GM13977 (cell line): ENCODE measurements around the gene GPSM1.

ENCODE experiments used
- DNase-seq: peaks from one replicate; pipeline ENCODE4 v3.0.0; 2012; ENCODE audit warnings: low spot score
- in situ Hi-C: fragments of 300-500 bp; cut with MboI; formaldehyde crosslinking; loops from one replicate; pipeline ENCODE4 v1.12.0; 2022; ENCODE audit warnings: low sequenced_read_pairs, low pct_unique_long_range_greater_than_20kb, mixed read lengths, inconsistent platforms; ENCODE audit not compliant: unreplicated experiment
- TF ChIP-seq, protein P1 (sequence below): IDR thresholded peaks from 2 replicates; pipeline ENCODE4 v1.5.1; 2012; ENCODE audit warnings: mild to moderate bottlenecking, control low read depth; ENCODE audit not compliant: insufficient read depth; ENCODE audit errors: extremely low read depth, missing control alignments

The GPSM1 gene

DNA sequence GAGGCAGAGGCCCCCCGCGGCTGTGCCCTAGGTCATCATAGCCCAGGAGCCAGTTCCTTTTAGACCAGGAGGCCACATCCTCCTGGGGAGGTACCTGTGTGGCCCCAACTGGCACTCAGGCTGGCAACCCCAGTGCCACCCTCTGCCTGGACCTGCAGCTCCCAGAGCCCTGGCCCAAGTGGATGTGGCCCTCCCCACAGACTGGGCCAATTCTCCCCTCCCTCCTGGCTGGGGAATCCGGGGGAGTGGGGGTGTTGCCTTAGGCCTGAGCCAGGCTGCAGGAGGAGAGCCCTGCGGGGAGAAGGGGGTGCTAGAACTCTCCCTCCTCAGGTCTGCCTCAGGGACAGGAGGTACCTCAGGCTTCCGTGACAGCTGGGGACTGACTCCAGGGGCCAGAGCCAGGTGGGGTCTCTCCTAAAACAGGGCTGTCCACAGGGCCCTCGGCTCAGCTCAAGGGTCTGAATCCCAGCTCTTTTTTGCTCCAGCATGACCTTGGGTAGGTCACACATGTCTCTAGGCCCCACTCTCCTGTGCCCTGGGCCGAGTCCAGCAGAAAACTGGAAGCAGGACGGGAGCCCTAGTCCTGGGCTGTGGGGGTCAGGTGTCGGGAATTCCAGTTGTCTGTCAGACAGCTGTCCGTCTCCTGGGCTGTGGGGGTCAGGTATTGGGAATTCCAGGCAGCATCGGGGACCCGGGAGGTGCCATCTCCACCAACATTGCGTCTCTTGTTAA is 26.6 kb downstream of the GPSM1 start:
- in situ Hi-C loops = no loop called here
- TF ChIP-seq, protein P1, sequence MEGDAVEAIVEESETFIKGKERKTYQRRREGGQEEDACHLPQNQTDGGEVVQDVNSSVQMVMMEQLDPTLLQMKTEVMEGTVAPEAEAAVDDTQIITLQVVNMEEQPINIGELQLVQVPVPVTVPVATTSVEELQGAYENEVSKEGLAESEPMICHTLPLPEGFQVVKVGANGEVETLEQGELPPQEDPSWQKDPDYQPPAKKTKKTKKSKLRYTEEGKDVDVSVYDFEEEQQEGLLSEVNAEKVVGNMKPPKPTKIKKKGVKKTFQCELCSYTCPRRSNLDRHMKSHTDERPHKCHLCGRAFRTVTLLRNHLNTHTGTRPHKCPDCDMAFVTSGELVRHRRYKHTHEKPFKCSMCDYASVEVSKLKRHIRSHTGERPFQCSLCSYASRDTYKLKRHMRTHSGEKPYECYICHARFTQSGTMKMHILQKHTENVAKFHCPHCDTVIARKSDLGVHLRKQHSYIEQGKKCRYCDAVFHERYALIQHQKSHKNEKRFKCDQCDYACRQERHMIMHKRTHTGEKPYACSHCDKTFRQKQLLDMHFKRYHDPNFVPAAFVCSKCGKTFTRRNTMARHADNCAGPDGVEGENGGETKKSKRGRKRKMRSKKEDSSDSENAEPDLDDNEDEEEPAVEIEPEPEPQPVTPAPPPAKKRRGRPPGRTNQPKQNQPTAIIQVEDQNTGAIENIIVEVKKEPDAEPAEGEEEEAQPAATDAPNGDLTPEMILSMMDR = no peak
- DNase-seq = no peak

DNA sequence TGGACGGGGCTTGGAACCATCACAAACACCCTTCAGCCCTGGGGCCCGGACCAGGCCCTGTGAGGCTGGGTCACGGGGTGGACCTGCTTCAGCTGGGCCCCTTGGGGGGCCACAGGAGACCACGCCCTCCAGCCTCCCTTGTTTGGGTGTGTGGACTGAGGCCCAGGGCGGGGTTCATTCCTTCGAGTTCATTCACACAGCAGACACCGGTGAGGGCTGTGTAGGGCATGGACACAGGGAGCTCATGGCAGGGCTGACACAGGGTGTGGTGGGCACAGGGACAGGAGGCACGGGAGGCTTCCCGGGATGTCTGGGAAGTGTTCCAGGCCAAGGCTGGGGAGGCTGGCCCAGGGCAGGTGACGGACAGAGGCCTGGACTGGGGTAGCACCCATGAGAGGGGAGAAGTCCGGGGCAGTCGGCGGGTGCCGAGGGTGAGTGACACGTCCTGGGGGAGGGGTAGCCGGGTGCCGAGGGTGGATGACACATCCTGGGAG is 27.3 kb downstream of the GPSM1 start:
- in situ Hi-C loops = no loop called here
- no peak for DNase-seq
- TF ChIP-seq, protein P1 = no peak

DNA sequence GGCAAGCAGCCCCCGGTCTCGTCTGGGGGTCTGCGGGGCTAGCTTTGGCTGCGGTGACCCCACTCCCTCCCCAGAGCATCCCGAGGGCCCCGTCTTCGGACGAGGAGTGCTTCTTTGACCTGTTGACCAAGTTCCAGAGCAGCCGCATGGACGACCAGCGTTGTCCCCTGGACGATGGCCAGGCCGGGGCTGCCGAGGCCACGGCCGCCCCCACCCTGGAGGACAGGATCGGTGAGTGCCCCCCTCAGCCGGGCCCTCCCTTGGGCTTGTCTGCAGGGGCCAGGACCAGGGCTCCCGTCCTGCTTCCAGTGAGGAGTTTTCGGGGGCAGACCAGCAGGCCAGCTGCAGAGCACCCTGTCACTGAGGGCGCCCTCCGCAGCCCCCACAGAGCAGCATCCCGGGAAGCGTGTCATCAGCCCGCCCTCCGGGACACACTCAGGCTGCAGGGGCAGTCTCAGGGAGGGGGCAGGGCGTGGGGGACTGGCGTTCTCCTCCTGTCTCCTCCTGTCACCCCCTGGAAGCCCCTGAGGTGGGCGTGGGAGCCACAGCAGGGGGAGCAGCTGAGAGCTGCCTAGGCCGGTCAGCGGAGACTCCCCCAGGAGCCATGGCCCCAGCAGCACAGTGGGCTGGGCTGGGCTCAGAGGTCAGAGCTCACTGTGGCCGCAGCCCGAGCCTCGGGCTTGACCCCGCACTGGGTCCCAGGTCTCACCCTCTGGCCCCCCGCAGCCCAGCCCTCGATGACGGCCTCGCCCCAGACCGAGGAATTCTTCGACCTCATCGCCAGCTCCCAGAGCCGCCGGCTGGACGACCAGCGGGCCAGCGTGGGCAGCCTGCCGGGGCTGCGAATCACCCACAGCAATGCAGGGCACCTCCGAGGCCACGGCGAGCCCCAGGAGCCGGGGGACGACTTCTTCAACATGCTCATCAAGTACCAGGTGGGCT is 28.5 kb downstream of the GPSM1 start:
- TF ChIP-seq, protein P1 = no peak
- DNase-seq = no peak
- in situ Hi-C loops = no loop called here

DNA sequence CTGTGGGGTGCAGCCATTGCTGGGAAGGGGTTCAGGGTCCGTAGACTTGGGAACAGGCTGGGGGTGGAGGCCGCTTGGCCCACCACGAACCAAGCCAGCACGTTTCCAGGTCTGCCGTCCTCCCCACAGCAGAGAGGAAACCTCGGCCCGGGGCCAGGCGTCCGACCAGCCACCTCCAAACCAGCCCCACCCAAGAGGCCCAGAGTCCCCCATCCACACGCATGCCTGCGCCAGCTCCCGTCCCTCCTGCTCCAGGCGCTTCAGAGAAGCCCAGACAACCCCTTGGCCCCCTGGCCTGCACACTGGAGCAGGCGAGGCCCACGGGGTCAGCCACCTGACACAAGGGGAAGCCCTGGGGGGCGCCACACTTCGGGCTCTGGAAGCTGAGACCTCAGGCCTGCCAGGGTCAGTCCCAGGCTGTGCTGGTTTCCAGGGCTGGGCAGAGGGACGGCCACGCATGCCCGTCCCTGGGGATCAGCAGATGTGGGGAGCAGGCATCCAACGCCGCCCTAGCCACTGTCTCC is 29.9 kb downstream of the GPSM1 start:
- in situ Hi-C loops = no loop called here
- DNase-seq = no peak
- TF ChIP-seq, protein P1 = no peak

DNA sequence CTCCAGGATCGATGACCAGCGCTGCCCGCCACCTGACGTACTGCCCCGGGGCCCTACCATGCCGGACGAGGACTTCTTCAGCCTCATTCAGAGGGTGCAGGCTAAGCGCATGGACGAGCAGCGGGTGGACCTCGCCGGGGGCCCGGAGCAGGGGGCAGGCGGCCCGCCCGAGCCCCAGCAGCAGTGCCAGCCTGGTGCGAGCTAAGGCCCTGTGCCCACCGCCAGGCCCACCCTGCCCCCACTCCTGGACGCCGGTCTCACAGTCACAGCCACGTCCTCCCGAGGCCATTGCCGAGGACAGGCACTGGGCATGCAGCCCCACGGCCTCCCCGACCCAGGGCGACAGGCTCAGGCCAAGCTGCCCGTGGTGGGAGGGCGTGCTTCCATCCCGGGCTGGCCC is 30.7 kb downstream of the GPSM1 start:
- TF ChIP-seq, protein P1 = no peak
- DNase-seq = no peak
- in situ Hi-C loops = no loop called here

DNA sequence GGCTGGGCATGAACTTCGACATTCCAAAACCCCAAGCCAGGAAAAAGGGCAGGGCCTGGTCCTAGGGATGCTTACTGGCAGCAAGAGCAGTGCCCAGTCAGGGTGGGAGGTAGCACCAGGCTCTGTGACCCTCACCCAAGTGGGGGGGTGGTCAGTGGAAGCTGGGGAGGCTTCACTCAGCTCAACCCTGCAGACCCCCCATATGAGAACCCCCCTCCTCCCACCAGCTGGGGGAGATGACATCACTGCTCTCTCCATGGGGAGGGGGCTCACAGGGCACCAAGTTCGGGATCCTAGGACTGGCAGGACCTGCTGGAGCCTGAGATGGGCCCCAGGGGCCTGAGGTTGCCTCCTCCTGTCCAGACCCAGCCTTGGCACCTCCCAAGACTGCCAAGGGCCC is 31.5 kb downstream of the GPSM1 start:
- in situ Hi-C loops = no loop called here
- DNase-seq = no peak
- TF ChIP-seq, protein P1 = no peak
